SK-N-SH treated with all-trans-retinoic acid at 6 μM for 48 hours (cell line): ENCODE data around the gene SLC36A3.

Experiments used
- ATAC-seq: fragments of 200-7000 bp; cut with Tn5 transposase; 3 replicates; pipeline ENCODE4 v1.9.1; 2020; ENCODE audit warnings: mild to moderate bottlenecking, moderate library complexity
- ARNTL ChIP-seq: fragments of 450-650 bp; formaldehyde crosslinking; IDR thresholded peaks from 2 replicates; pipeline ENCODE4 v1.5.0; 2020; ENCODE audit warnings: low read depth, mild to moderate bottlenecking, moderate library complexity, borderline replicate concordance
- BACH2 ChIP-seq: fragments of 250-450 bp; sonication (Bioruptor Pico); IDR thresholded peaks from 2 replicates; pipeline ENCODE4 v1.9.0; 2021; ENCODE audit warnings: mild to moderate bottlenecking, borderline replicate concordance
- CREB5 ChIP-seq: fragments of 250-450 bp; sonication (Bioruptor Pico); IDR thresholded peaks from 2 replicates; pipeline ENCODE4 v1.5.1; 2020; ENCODE audit warnings: low read depth, mild to moderate bottlenecking, moderate library complexity
- CSDC2 ChIP-seq: fragments of 250-450 bp; sonication (Bioruptor Pico); IDR thresholded peaks from 2 replicates; pipeline ENCODE4 v1.5.0; 2020; ENCODE audit warnings: mild to moderate bottlenecking, moderate library complexity
- CSRNP3 ChIP-seq: fragments of 250-450 bp; sonication (Bioruptor Pico); IDR thresholded peaks from 2 replicates; pipeline ENCODE4 v1.5.1; 2021; ENCODE audit warnings: mild to moderate bottlenecking, moderate library complexity
- ESRRG ChIP-seq: fragments of 250-450 bp; sonication (Bioruptor Pico); IDR thresholded peaks from 2 replicates; pipeline ENCODE4 v1.6.1; 2021; ENCODE audit warnings: mild to moderate bottlenecking
- GLIS3 ChIP-seq: fragments of 250-450 bp; sonication (Bioruptor Pico); IDR thresholded peaks from 2 replicates; pipeline ENCODE4 v1.5.0; 2020; ENCODE audit warnings: mild to moderate bottlenecking, moderate library complexity
- ISL1 ChIP-seq: fragments of 250-450 bp; sonication (Bioruptor Pico); IDR thresholded peaks from 2 replicates; pipeline ENCODE4 v2.1.2; 2022; ENCODE audit warnings: mild to moderate bottlenecking, moderate library complexity
- OSR1 ChIP-seq: fragments of 250-450 bp; sonication (Bioruptor Pico); IDR thresholded peaks from 2 replicates; pipeline ENCODE4 v1.8.0; 2022; ENCODE audit warnings: moderate library complexity, mild to moderate bottlenecking, inconsistent platforms
- PATZ1 ChIP-seq: fragments of 250-450 bp; sonication (Bioruptor Pico); IDR thresholded peaks from 2 replicates; pipeline ENCODE4 v1.8.0; 2020; ENCODE audit warnings: mild to moderate bottlenecking, moderate library complexity, borderline replicate concordance
- POU6F1 ChIP-seq: fragments of 250-450 bp; sonication (Bioruptor Pico); IDR thresholded peaks from 2 replicates; pipeline ENCODE4 v1.8.0; 2021; ENCODE audit warnings: low read depth, mild to moderate bottlenecking, moderate library complexity, borderline replicate concordance
- PPARA ChIP-seq: fragments of 250-450 bp; sonication (Bioruptor Pico); IDR thresholded peaks from 2 replicates; pipeline ENCODE4 v1.5.0; 2020; ENCODE audit warnings: mild to moderate bottlenecking, borderline replicate concordance
- RARB ChIP-seq: fragments of 250-450 bp; sonication (Bioruptor Pico); IDR thresholded peaks from 2 replicates; pipeline ENCODE4 v1.8.0; 2021; ENCODE audit warnings: mild to moderate bottlenecking, moderate library complexity
- SNAI2 ChIP-seq: fragments of 250-450 bp; sonication (Bioruptor Pico); IDR thresholded peaks from 2 replicates; pipeline ENCODE4 v1.5.0; 2020; ENCODE audit warnings: mild to moderate bottlenecking, moderate library complexity
- TCF4 ChIP-seq: fragments of 250-450 bp; sonication (Bioruptor Pico); IDR thresholded peaks from 2 replicates; pipeline ENCODE4 v1.8.0; 2021; ENCODE audit warnings: mild to moderate bottlenecking, moderate library complexity, borderline replicate concordance
- TOX ChIP-seq: fragments of 250-450 bp; sonication (Bioruptor Pico); IDR thresholded peaks from 2 replicates; pipeline ENCODE4 v1.8.0; 2021; ENCODE audit warnings: mild to moderate bottlenecking, moderate library complexity, borderline replicate concordance
- TSHZ2 ChIP-seq: fragments of 250-450 bp; sonication (Bioruptor Pico); IDR thresholded peaks from 2 replicates; pipeline ENCODE4 v1.5.0; 2020; ENCODE audit warnings: mild to moderate bottlenecking, moderate library complexity
- ZC3H10 ChIP-seq: fragments of 250-450 bp; sonication (Bioruptor Pico); IDR thresholded peaks from 2 replicates; pipeline ENCODE4 v1.5.1; 2021; ENCODE audit warnings: mild to moderate bottlenecking, moderate library complexity
- ZFP30 ChIP-seq: fragments of 450-650 bp; formaldehyde crosslinking; IDR thresholded peaks from 2 replicates; pipeline ENCODE4 v1.5.0; 2022; ENCODE audit warnings: mild to moderate bottlenecking, moderate library complexity
- ZNF565 ChIP-seq: fragments of 450-650 bp; formaldehyde crosslinking; conservative IDR thresholded peaks from 2 replicates; pipeline ENCODE4 v1.5.0; 2020; ENCODE audit warnings: low read depth, mild to moderate bottlenecking, moderate library complexity
- ZNF70 ChIP-seq: fragments of 450-650 bp; formaldehyde crosslinking; IDR thresholded peaks from 2 replicates; pipeline ENCODE4 v1.5.0; 2020; ENCODE audit warnings: mild to moderate bottlenecking, moderate library complexity
- ZNF8 ChIP-seq: fragments of 450-650 bp; formaldehyde crosslinking; IDR thresholded peaks from 2 replicates; pipeline ENCODE4 v1.5.0; 2020; ENCODE audit warnings: mild to moderate bottlenecking, moderate library complexity

Gene SLC36A3

GRCh38 chr5:151251621-151252020 lies 51.9 kb downstream of the SLC36A3 start:
- no peak for ATAC-seq
- TF ChIP-seq ZFP30 = no peak
- no peak for TF ChIP-seq ISL1
- no peak for TF ChIP-seq SNAI2
- TF ChIP-seq ZNF8 (CRISPR knock-in tag) = no peak
- no peak for TF ChIP-seq CSDC2 (CRISPR knock-in tag)
- no peak for TF ChIP-seq GLIS3 (CRISPR knock-in tag)
- TF ChIP-seq TSHZ2 (CRISPR knock-in tag) = no peak
- no peak for TF ChIP-seq ZC3H10 (CRISPR knock-in tag)
- TF ChIP-seq PATZ1 (CRISPR knock-in tag) = no peak
- TF ChIP-seq ZNF70 = no peak
- TF ChIP-seq TCF4 (CRISPR knock-in tag) = no peak
- no peak for TF ChIP-seq CREB5 (CRISPR knock-in tag)
- TF ChIP-seq TOX (CRISPR knock-in tag) = no peak
- no peak for TF ChIP-seq RARB
- no peak for TF ChIP-seq ESRRG (CRISPR knock-in tag)
- TF ChIP-seq CSRNP3 (CRISPR knock-in tag) = no peak
- TF ChIP-seq OSR1 = no peak
- no peak for TF ChIP-seq ZNF565 (CRISPR knock-in tag)
- no peak for TF ChIP-seq BACH2 (CRISPR knock-in tag)
- TF ChIP-seq, all 23 proteins: peak for 0

GRCh38 chr5:151251001-151251551 lies 52.5 kb downstream of the SLC36A3 start:
- ATAC-seq = no peak
- TF ChIP-seq ZNF70 (no peak), CSDC2 (CRISPR knock-in tag) (no peak), ZFP30 (no peak), RARB (no peak), ZNF565 (CRISPR knock-in tag) (no peak), PPARA (CRISPR knock-in tag) (no peak), TSHZ2 (CRISPR knock-in tag) (no peak), ISL1 (no peak), OSR1 (no peak), CSRNP3 (CRISPR knock-in tag) (no peak), PATZ1 (CRISPR knock-in tag) (no peak), POU6F1 (CRISPR knock-in tag) (no peak), SNAI2 (no peak), ZC3H10 (CRISPR knock-in tag) (no peak), TOX (CRISPR knock-in tag) (no peak), ARNTL (CRISPR knock-in tag) (no peak), ZNF8 (CRISPR knock-in tag) (no peak), BACH2 (CRISPR knock-in tag) (no peak)
